ENCODE results near the gene NRG3. TPM values are rescaled to one million over a fixed set of nuclear protein-coding genes. Genes with fewer than 3 reads are reported as not detected.

Gene NRG3
- total and polyA plus RNA-seq, 2 of the 4 experiments (the other 2 are of a cell fraction): not detected

- no peaks in the 10 kb centered on the region for H3K9me1 ChIP-seq (ENCODE audit: insufficient read depth, low read length)
- peaks cover 9% of the 10 kb centered on the region for H3K9me3 ChIP-seq (ENCODE audit: control insufficient read depth, insufficient read depth, low read length)
- H4K91ac ChIP-seq (ENCODE audit: insufficient read depth, low read depth, low read length): no peak overlapping the region
- no peak overlapping the region for H2BK20ac ChIP-seq (ENCODE audit: low read depth, low read length)
- no peaks in the 10 kb centered on the region for H3K27me3 ChIP-seq (ENCODE audit: control insufficient read depth, insufficient read depth, low read length)
- no peak for ATAC-seq (ENCODE audit: low read depth)
- H2BK120ac ChIP-seq (ENCODE audit: low read depth, low read length): no peak overlapping the region
- CTCF ChIA-PET: no interaction called here
- no peak overlapping the region for H3K27ac ChIP-seq (ENCODE audit: insufficient read depth, low read length)
- no peak overlapping the region for H3K14ac ChIP-seq (replicated peaks; ENCODE audit: low read depth, low read length)
- no peak overlapping the region for H3K4me3 ChIP-seq (ENCODE audit: insufficient read depth, low read depth, low read length)
- no CpG with 5 or more reads among the region's 1 CpG for WGBS, 2 experiments (ENCODE audit: extremely low coverage in 2 of 2, insufficient read length in 1 of 2)
- no peak overlapping the region for H2AK5ac ChIP-seq (ENCODE audit: low read depth, low read length)
- H2BK15ac ChIP-seq (ENCODE audit: low read depth, low read length): no peak overlapping the region
- BruUV-seq (replicated peaks): no TSS peak
- no peaks in the 10 kb centered on the region for H3K4me1 ChIP-seq (ENCODE audit: control insufficient read depth, insufficient read depth, low read length)
- no peak overlapping the region for H2BK5ac ChIP-seq (ENCODE audit: low read depth, low read length, poor library complexity, severe bottlenecking)
- TF ChIP-seq ELK1 (IDR thresholded peaks at IDR 0.05; ENCODE audit: borderline replicate concordance, low read depth, low read length) (no peak), CHD1 (IDR thresholded peaks at IDR 0.05; ENCODE audit: low read depth, low read length) (no peak), POLR2A (IDR thresholded peaks at IDR 0.05; ENCODE audit: low read depth, low read length) (no peak), NFE2L2 (IDR thresholded peaks at IDR 0.05; ENCODE audit: low read depth, low read length) (no peak), MAZ (IDR thresholded peaks at IDR 0.05; ENCODE audit: borderline replicate concordance, low read depth, low read length) (no peak), FOS (IDR thresholded peaks at IDR 0.05; ENCODE audit: low read depth, low read length) (no peak), MAFK (IDR thresholded peaks at IDR 0.05; ENCODE audit: low read depth, low read length) (no peak), CTCF (conservative IDR thresholded peaks at IDR 0.05; ENCODE audit: low read depth, low read length) (no peak), RCOR1 (IDR thresholded peaks at IDR 0.05; ENCODE audit: insufficient replicate concordance, low read length) (no peak), BHLHE40 (IDR thresholded peaks at IDR 0.05; ENCODE audit: low read depth, low read length) (no peak), RFX5 (IDR thresholded peaks at IDR 0.05; ENCODE audit: low read depth, low read length) (no peak), RAD21 (IDR thresholded peaks at IDR 0.05; ENCODE audit: low read length) (no peak), MXI1 (IDR thresholded peaks at IDR 0.05; ENCODE audit: borderline replicate concordance, low read depth, low read length) (no peak)
- TF ChIP-seq, protein P1, sequence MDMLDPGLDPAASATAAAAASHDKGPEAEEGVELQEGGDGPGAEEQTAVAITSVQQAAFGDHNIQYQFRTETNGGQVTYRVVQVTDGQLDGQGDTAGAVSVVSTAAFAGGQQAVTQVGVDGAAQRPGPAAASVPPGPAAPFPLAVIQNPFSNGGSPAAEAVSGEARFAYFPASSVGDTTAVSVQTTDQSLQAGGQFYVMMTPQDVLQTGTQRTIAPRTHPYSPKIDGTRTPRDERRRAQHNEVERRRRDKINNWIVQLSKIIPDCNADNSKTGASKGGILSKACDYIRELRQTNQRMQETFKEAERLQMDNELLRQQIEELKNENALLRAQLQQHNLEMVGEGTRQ (IDR thresholded peaks at IDR 0.05; ENCODE audit: low read depth, low read length): no peak
- H2AK9ac ChIP-seq (replicated peaks; ENCODE audit: low read depth, low read length, poor library complexity): no peak overlapping the region
- intact Hi-C loops (cut with micrococcal nuclease) (no loop called here), dilution Hi-C loops (cut with HindIII; ENCODE audit: low sequenced_read_pairs, unreplicated experiment) (no loop called here), in situ Hi-C loops (cut with MboI; ENCODE audit: low sequenced_read_pairs) (no loop called here)
- H2AFZ ChIP-seq (replicated peaks; ENCODE audit: low read length, poor library complexity): no peak overlapping the region
- no peaks in the 10 kb centered on the region for H3K36me3 ChIP-seq (ENCODE audit: control insufficient read depth, insufficient read depth, low read length)
- H4K8ac ChIP-seq (ENCODE audit: low read depth in 2 of 2, low read length in 2 of 2): no peak overlapping the region
- H3K4me2 ChIP-seq (ENCODE audit: low read depth, low read length): no peak overlapping the region
- H3K23ac ChIP-seq (ENCODE audit: low read depth, low read length): no peak overlapping the region
- DNase-seq: no peak
- no peak overlapping the region for H3K56ac ChIP-seq (ENCODE audit: extremely low read depth, insufficient read depth, low read length)
- POLR2A ChIA-PET (ENCODE audit: unreplicated experiment): no interaction called here
- H3K79me1 ChIP-seq (ENCODE audit: low read depth in 1 of 2, low read length in 2 of 2): no peaks in the 10 kb centered on the region
- no peaks in the 10 kb centered on the region for H4K20me1 ChIP-seq (ENCODE audit: insufficient read depth, low read length)
- H3K9ac ChIP-seq (ENCODE audit: low read depth, low read length): no peak overlapping the region
- no peak overlapping the region for H3K4ac ChIP-seq (ENCODE audit: low read depth, low read length)
- no peak overlapping the region for H3K18ac ChIP-seq (ENCODE audit: low read depth, low read length)
- H4K5ac ChIP-seq (ENCODE audit: low read depth, low read length): no peak overlapping the region
Measured at GRCh38 chr10:82400841-82401240, 525.8 kb downstream of the NRG3 start.

Data from IMR-90 (cell line).